Posterior cingulate gyrus (tissue), 11 donors: ENCODE measurements around the gene FOXP4.

Source experiments
- DNase-seq, 10 donors: peaks; one replicate each; pipeline versions ENCODE4 v3.0.0 to v3.0.0-alpha.2; 2020 to 2021; ENCODE audit warnings: mixed read lengths in 3 of 10
- intact Hi-C: fragments of 100-400 bp; cut with DNase I; formaldehyde crosslinking; loops from one replicate; pipeline ENCODE4 v1.15.1; 2023

The FOXP4 gene

DNA sequence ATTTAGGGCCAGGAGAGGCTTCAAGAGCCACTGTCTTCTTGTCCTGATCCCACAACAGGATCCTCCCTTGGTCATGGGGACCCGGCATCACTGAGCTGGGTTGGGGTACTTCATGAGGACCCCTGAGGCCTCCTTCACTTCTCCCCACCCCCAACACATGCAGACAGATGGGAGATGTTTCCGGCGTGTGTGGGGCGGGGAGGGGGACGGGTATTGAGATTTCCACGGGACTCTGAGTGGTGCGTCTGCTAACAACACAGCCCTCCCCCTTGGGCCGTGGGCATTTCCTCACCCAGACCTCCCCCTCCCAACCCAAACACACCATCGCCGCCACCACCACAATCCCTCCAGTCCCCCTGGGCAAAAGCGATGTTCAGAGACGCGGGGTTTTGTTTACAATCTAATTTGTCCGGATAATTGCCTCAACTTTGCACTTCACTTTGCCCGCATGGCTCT is 906 bp upstream of the FOXP4 start:
- DNase-seq, result peak in 1 of 10 donors; percentile 50
- intact Hi-C loops, result loop anchor here (5.0 kb wide), 2 partner anchors 47 to 473 kb away; partner anchors contain the start of genes NFYA and OARD1

GRCh38 chr6:41546475-41546865 is 289 bp downstream of the FOXP4 start:
- intact Hi-C loops, result loop anchor here (5.0 kb wide), 2 partner anchors 46 to 474 kb away; partner anchors contain the start of genes NFYA and OARD1
- peak in 2 of 10 donors; percentile 18 to 79 for DNase-seq

DNA sequence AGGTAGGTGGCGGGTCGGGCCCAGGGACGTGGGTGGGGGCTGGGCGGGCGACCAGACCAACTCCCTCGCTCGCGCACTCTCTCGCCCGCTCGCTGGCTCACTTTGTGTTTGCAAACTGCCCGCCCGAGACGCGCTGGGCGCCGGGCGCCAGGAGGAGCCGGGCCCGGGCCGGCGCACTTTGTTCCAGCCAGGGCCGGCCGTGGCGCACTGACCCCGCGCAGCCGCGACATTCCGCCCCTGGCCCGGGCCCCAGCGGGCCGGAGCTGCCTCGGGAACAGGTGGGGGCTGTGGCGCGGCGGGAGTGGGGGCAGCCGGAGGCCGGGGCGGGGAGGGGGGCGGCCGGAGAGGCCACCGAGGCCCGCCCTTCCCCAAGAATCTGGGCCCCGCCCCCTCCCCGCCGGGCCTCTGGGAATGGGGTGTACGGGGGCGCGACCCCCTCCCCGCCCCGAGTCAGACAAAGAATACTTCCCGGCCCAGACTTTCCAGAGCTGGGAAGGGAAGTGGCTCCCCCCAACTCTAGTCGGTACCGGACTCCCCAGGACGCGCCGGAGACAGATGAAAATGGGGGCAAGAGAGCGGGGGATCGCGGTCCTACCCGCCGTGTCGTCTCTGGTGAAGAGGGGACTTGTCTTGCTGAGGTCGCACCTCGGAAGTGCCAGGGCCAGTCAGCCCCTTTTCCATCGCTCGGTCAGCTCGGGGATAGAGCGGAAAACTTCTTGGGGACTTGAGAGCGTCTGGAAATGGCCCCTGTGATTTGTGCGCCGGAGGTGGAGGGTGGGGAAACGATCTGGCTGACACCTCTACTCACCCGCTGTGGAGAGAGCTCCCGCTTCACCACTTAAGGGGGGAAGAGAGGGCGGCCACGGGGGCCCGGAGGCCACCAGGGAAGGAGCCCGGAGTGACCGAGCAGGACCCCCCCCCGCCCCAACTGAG is 951 bp downstream of the FOXP4 start:
- intact Hi-C loops, result loop anchor here (5.0 kb wide), 2 partner anchors 45 to 475 kb away; partner anchors contain the start of genes NFYA and OARD1
- DNase-seq, result peak in 3 of 10 donors; percentile 53 to 83 (median 74)

GRCh38 chr6:41547799-41548097 is 1.6 kb downstream of the FOXP4 start:
- DNase-seq, result no peak
- intact Hi-C loops, result loop anchor here (5.0 kb wide), 2 partner anchors 45 to 475 kb away; partner anchors contain the start of genes NFYA and OARD1

DNA sequence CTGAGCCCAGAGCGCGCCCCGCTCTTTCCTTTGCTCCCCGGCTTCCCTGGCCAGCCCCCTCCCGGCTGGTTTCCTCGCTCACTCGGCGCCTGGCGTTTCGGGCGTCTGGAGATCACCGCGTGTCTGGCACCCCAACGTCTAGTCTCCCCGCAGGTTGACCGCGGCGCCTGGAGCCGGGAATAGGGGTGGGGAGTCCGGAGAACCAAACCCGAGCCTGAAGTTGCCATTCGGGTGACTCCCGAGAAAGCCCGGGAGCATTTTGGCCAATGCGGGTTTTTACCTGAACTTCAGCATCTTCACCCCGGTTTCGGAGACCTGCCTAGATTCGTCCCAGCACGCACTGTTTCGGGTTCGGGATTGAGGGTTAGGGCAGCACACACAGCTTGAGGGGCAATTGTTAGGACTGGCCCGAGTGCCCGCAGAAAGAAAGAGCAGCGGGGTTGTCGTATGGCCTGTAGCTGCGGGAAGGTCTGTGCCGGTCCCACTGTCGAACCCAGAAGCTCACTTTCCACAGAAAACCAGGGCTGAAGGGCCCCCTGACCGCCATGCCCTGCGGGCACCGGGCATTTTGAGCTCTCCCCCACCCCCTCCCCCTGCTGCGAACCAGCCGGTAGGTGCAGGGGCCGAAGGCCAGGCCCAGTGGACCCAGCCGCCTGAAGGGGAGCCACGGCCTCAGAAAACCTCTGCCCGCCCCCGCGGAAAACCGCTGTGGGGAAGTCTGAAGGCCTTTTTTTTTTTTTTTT is 2.1 kb downstream of the FOXP4 start:
- DNase-seq, result peak in 2 of 10 donors; percentile 75 to 82
- intact Hi-C loops, result loop anchor here (5.0 kb wide), 2 partner anchors 44 to 476 kb away; partner anchors contain the start of genes NFYA and OARD1

DNA sequence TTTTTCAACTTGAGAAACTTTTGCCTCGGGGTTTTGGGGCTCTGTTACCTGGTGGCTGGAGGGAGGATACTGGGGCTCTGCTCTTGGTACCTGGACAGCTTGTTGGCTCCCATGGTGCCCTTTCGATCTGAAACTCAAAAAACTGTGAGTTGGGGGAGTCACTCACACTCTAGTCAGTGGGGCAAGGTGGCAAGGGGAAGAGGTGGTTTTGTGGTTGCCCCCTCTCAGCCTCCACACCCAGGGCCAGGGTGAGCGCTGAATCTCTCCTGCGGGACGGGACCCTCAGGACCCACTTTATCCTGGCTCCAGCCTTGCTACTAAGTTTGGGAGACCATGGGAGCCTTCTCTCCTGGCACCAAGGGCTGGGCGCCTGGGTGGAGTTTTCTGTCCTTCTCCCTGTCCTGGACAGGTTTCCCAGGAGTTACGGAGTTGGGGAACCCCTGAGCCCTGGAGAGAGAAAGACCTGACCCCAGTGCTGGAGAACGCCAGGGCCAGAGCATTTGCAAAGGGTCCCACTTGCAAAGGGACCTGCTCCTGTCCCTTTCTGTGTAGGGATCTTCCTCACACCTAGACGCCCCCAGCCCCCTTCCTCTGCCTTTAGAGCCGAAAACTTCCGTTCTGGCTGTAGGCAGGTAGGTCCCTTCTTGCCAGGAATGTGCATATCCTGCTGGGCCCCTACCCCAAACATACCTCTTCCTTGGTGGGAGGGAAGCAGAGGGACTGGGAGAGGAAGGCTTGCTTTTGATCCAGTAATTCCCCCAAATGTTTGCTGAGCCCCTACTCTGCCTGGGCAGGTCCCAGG is 2.9 kb downstream of the FOXP4 start:
- intact Hi-C loops, result loop anchor here (5.0 kb wide), 2 partner anchors 43 to 477 kb away; partner anchors contain the start of genes NFYA and OARD1
- DNase-seq, result peak in 2 of 10 donors; percentile 39 to 59

- no peak for DNase-seq
- intact Hi-C loops, result loop anchor here (5.0 kb wide), 2 partner anchors 43 to 477 kb away; partner anchors contain the start of genes NFYA and OARD1
Observed at GRCh38 chr6:41549673-41550072, 3.5 kb downstream of the FOXP4 start.

DNA sequence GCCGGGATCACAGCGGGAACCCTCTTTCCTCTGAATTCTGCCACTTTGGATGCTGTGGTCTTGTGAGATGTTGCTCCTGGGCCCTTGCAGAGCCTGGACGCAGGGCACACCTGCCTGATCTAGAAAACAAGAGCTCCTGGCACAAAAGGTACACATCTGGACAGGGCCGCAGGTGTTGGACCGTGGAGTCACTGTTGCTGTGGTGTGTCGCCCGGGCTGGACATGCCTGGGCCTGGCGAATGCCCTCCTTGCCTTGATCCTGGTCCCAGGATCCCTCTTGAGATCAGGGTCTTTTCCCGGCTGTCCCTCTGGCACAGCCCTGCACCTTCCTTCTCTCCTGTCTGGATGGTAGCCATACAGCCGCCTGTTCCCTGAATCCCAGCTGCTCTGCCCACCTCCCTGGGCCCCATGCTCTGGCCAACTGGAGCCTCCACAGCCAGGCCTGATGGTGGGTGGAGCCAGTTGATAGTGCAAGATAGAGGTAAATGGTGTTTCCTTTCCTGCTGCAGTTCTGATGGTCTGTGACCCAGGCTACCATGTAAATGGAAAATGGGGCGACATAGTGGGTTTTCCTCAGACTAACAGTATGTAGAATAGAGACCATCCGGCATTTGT is 5.0 kb downstream of the FOXP4 start:
- intact Hi-C loops, result no loop called here

DNA sequence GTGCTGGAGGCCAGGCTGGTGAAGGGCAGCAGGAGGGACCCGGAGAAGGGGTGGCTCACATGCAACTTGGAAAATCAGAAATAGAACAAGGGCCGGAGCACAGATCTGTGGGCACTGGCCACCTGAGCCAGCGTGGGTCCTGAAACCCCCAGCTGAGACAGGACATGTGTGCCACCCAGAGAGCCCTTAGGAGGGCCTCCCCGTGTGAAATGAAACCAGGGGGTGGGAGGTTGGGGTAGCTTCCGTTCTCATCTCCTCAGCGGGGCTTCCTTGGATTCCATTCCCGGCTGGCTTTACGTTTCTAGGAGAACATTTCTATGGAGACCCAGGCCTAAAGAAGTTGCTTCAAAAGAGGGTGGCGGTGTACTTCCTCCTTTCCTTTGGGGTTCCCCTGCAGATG is 5.7 kb downstream of the FOXP4 start:
- DNase-seq, result peak in 1 of 10 donors; percentile 46
- intact Hi-C loops, result no loop called here

More for the DNA sequence above, 5.0 kb downstream of the FOXP4 start:
- peak in 1 of 10 donors; percentile 70 for DNase-seq

DNA sequence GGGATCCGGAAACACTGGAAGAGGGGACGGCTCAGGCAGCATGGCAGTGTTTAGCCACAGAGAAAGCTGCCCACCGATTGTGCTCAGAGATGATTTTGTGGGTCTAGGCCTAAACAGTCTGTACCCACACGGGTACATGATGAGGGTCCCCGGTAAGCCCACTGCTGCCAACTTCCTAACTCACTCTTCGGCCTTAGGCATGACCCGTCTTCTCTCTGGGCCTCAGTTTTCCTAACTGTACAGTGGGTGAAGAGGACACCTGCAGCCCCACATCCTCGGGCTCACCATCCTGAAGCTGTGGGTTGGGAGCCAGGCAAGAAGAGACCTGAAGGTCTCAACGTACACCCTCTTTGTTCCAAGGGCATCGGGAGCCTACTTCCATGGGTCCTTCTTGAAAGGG is 6.5 kb downstream of the FOXP4 start:
- DNase-seq, result peak in 1 of 10 donors; percentile 32
- intact Hi-C loops, result no loop called here

DNA sequence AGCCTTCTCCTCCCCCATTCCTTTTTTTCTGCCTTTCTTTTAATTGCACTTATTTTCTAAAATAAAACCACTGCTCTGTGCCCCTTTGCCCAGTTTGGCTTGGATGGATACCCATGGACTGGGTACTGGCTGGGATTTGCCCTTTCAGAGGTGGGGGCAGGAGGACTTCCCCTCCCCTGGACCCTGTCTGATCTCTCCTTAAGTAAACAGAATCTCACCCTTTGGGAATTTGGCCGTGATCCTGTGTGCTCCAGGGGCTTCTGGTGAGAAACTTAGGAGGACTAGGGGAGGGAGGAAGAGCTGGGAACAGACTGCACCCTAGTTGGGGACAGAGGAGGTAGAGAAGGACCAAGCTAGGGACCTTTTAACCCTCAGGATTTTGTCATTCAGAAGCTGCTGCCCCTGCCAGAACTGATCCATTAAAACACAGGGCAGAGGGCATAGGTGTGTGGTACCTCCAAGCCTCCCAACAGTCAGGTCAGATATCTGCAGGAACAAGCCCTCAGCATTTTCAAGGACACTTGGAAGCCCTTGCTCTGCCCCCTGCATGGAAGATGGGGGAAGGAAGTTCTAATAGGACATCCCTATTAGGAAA is 7.3 kb downstream of the FOXP4 start:
- intact Hi-C loops, result no loop called here
- DNase-seq, result peak in 1 of 10 donors; percentile 18

GRCh38 chr6:41555326-41556300 is 9.4 kb downstream of the FOXP4 start:
- intact Hi-C loops, result no loop called here
- DNase-seq, result peak in 1 of 10 donors; percentile 16

DNA sequence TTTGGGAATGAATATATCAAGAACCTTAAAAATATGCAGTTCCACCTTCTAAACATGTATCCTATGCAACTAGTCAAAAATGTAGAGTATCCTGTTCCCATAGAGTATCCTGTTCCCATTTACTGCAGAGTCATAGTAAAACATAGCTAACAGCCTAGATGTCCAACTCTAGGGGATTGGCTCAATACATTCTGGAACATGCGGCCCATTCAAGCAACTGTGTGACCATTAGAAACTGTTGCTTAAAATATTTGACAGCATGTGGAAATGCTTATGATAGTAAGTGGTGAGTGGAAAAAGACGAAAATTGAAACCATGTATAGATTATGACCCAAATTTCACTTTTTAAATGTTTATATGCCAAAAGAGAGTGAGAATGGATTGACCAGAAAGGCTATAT is 11.2 kb downstream of the FOXP4 start:
- intact Hi-C loops, result no loop called here
- no peak for DNase-seq

- intact Hi-C loops, result no loop called here
- no peak for DNase-seq
Observed at GRCh38 chr6:41558033-41558807, 12.0 kb downstream of the FOXP4 start.

DNA sequence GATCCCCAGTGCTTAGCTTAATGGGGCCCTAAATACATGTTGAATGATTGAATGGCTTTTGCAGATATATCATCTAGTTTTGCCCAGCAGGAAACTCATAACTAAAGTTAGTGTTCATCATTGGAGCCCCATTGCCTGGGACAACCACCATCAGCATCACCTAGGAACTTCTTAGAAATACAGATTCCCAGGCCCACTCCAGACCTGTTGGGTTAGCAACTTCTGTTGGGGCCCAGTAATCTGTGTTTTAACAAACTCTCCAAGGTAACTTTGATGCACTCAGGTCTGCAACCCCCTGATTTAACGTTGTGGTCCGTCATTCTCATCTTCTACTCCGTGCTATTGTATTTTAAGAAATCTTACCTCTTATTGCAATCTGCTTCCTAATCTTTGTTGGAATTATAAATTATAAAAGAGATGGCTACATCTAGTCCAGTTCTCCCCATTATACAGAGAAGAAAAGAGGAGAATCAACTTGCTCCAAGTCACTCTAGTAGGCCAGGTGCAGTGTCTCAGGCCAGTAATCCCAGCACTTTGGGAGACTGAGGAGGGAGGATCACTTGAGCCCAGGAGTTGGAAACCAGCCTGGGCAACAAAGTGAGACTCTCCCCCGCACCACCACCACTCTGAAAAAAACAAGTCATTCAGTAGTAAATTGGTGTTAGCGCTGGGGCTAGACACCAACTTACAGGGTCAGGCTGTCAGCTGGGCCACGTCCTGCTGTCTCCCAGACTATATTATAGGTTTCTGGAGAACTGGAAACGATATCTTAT is 13.7 kb downstream of the FOXP4 start:
- intact Hi-C loops, result no loop called here
- DNase-seq, result peak in 1 of 10 donors; percentile 29

DNA sequence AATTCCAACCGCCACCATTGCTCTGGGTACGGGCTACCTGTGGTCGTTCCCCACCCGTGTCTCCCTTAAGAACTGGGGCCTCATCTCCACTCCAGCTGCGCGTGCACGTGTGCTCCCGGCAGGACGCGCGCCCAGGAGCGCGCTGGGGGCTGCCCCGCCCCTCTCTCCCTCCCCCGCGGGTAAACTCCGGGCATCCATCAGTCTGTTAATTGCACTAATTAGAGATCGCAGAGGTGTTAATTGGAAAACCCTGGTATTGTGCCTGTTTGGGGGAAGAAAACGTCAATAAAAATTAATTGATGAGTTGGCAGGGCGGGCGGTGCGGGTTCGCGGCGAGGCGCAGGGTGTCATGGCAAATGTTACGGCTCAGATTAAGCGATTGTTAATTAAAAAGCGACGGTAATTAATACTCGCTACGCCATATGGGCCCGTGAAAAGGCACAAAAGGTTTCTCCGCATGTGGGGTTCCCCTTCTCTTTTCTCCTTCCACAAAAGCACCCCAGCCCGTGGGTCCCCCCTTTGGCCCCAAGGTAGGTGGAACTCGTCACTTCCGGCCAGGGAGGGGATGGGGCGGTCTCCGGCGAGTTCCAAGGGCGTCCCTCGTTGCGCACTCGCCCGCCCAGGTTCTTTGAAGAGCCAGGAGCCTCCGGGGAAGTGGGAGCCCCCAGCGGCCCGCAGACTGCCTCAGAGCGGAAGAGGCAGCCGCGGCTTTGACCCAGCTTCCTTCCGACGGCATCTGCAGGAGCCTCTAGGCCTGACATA is 14.4 kb downstream of the FOXP4 start:
- peak in 1 of 10 donors; percentile 80 for DNase-seq

More for the DNA sequence above, 14.4 kb downstream of the FOXP4 start:
- intact Hi-C loops, result no loop called here
